Gastroesophageal sphincter (tissue), 4 donors: ENCODE measurements around the gene CHRND. TPM values are rescaled to one million over a fixed set of nuclear protein-coding genes. Genes with fewer than 3 reads are reported as not detected.

Experiments used
- ATAC-seq: fragments of 150-250 bp; one replicate; pipeline ENCODE4 v1.9.1; 2016; ENCODE audit warnings: mild to moderate bottlenecking, moderate library complexity
- H3K27ac ChIP-seq, 4 donors: fragments of 200-600 bp; sonication (generic) in 3 of 4; 1 replicate in 3 of 4; 2 replicates in 1 of 4; pipeline ENCODE4 v1.5.1; 2016 to 2019
- H3K27me3 ChIP-seq: fragments of 200-600 bp; sonication (generic); one replicate; pipeline ENCODE4 v1.5.1; 2019
- H3K36me3 ChIP-seq, 2 donors: fragments of 200-600 bp; sonication (generic); one replicate each; pipeline ENCODE4 v1.5.1; 2019; ENCODE audit warnings: control low read depth in 1 of 2
- H3K4me1 ChIP-seq, 3 donors: fragments of 200-600 bp; sonication (generic); 1 replicate in 2 of 3; 2 replicates in 1 of 3; pipeline ENCODE4 v1.5.1; 2016 to 2019; ENCODE audit warnings: control low read depth in 2 of 3
- H3K4me3 ChIP-seq, 2 donors: fragments of 200-600 bp; sonication (generic); one replicate each; pipeline ENCODE4 v1.5.1; 2019; ENCODE audit warnings: mild to moderate bottlenecking in 1 of 2, moderate library complexity in 1 of 2
- H3K9me3 ChIP-seq, 3 donors: fragments of 200-600 bp; sonication (generic); one replicate each; pipeline ENCODE4 v1.5.1; 2017 to 2019; ENCODE audit warnings: control low read depth in 2 of 3
- EP300 ChIP-seq: sonication (generic); formaldehyde crosslinking; IDR thresholded peaks from one replicate; pipeline ENCODE4 v1.6.1; 2017; ENCODE audit warnings: antibody characterized with exemption, mild to moderate bottlenecking
- POLR2A ChIP-seq, 2 donors: fragments of 450-650 bp; IDR thresholded peaks; one replicate each; pipeline ENCODE4 v1.6.1; 2017; ENCODE audit warnings: antibody characterized with exemption in 2 of 2, mild to moderate bottlenecking in 2 of 2, moderate library complexity in 1 of 2
- POLR2AphosphoS5 ChIP-seq: sonication (generic); formaldehyde crosslinking; IDR thresholded peaks from one replicate; pipeline ENCODE4 v1.6.1; 2017; ENCODE audit warnings: antibody characterized with exemption
- WGBS, 2 donors: methylation state at CpG; one replicate each; pipeline ENCODE4 v1.1.5; 2018; ENCODE audit warnings: low coverage in 1 of 2; 5-methylcytosine and 5-hydroxymethylcytosine counted together
- total RNA-seq, 4 donors: library from RNA; depleted of rRNA; stranded (reverse); fragments of >200 nt; gene quantifications; one replicate each; pipeline ENCODE4 v1.1.0, GENCODE V29; 2016
- TF ChIP-seq, protein P1 (sequence below), 4 experiments: fragments of 200-600 bp in 2 of 4; fragments of 450-650 bp in 2 of 4; sonication (generic) in 1 of 4; IDR thresholded peaks; one replicate each; pipeline ENCODE4 v1.5.1; 2017 to 2019; ENCODE audit warnings: antibody characterized with exemption in 4 of 4, mild to moderate bottlenecking in 2 of 4, moderate library complexity in 2 of 4

CHRND gene
- total RNA-seq, 4 donors from 2014 or later = not detected

- no peak for ATAC-seq
- peaks cover 46% of the 10 kb centered on the region for H3K27me3 ChIP-seq
Measured at GRCh38 chr2:232527905-232528470, 2.0 kb downstream of the CHRND start.

GRCh38 chr2:232528746-232529460 lies 2.9 kb downstream of the CHRND start:
- Histone ChIP-seq H3K27ac (no peak overlapping the region), H3K4me1 (peaks cover 0 to 20% (median 9%) of the 10 kb centered on the region in 3 donors), H3K36me3 (no peaks in the 10 kb centered on the region), H3K4me3 (no peak overlapping the region), H3K9me3 (no peaks in the 10 kb centered on the region), H3K27me3 (peaks cover 37% of the 10 kb centered on the region)
- TF ChIP-seq, protein P1, sequence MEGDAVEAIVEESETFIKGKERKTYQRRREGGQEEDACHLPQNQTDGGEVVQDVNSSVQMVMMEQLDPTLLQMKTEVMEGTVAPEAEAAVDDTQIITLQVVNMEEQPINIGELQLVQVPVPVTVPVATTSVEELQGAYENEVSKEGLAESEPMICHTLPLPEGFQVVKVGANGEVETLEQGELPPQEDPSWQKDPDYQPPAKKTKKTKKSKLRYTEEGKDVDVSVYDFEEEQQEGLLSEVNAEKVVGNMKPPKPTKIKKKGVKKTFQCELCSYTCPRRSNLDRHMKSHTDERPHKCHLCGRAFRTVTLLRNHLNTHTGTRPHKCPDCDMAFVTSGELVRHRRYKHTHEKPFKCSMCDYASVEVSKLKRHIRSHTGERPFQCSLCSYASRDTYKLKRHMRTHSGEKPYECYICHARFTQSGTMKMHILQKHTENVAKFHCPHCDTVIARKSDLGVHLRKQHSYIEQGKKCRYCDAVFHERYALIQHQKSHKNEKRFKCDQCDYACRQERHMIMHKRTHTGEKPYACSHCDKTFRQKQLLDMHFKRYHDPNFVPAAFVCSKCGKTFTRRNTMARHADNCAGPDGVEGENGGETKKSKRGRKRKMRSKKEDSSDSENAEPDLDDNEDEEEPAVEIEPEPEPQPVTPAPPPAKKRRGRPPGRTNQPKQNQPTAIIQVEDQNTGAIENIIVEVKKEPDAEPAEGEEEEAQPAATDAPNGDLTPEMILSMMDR (IDR thresholded peaks at IDR 0.05) = no peak
- TF ChIP-seq POLR2A (IDR thresholded peaks at IDR 0.05) (no peak), POLR2AphosphoS5 (no peak), EP300 (no peak)
- WGBS, 2 donors = 40 to 86% methylated on average over 1 of the region's 11 CpGs
- no peak for ATAC-seq

More at GRCh38 chr2:232527905-232528470, 2.0 kb downstream of the CHRND start:
- no peak for TF ChIP-seq EP300
- TF ChIP-seq, protein P1 (IDR thresholded peaks at IDR 0.05) = no peak
- no peak for TF ChIP-seq POLR2AphosphoS5
- TF ChIP-seq POLR2A (IDR thresholded peaks at IDR 0.05) = no peak
- no peaks in the 10 kb centered on the region for H3K36me3 ChIP-seq
- no peaks in the 10 kb centered on the region for H3K9me3 ChIP-seq
- peaks cover 0 to 29% (median 17%) of the 10 kb centered on the region in 3 donors for H3K4me1 ChIP-seq
- H3K27ac ChIP-seq = no peak overlapping the region
- WGBS, 2 donors = 67 to 74% methylated on average over 1 to 6 of the region's 6 CpGs
- H3K4me3 ChIP-seq = no peak overlapping the region

DNA sequence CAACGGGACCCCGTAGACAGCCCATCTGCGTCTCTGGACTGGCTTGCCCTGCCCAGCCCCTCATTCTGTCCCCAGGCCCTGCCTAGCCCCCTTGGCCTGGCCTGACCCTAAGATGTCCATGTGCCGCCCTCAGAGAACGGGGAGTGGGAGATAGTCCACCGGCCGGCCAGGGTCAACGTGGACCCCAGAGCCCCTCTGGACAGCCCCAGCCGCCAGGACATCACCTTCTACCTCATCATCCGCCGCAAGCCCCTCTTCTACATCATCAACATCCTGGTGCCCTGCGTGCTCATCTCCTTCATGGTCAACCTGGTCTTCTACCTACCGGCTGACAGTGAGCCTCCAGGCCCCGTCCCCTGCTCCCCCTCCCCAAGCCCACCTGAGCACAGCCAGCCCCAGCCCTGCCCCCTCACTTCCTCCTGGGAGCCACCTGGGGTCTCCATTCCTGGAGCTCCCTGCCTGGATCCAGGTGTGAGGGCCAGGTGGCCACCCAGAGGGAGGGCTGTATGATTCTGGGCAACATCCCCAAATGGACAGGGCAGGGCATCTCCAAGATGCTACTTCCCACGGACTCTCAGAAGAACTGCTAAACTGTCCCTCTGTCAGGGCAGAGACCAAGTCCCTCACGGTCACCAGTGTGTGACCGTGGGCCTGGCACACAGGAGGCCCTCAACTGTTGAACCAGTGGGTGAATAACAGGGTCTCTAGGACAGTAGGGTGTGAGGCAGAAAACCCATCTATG lies 4.0 kb downstream of the CHRND start:
- 87 to 88% methylated on average over 13 to 15 of the region's 17 CpGs for WGBS, 2 donors
- peaks cover 29% of the 10 kb centered on the region for H3K27me3 ChIP-seq

GRCh38 chr2:232530626-232531260 lies 4.8 kb downstream of the CHRND start:
- Histone ChIP-seq H3K36me3 (no peaks in the 10 kb centered on the region), H3K9me3 (peaks cover 0 to 1% (median 0%) of the 10 kb centered on the region in 3 donors), H3K27ac (no peak overlapping the region), H3K27me3 (peaks cover 29% of the 10 kb centered on the region), H3K4me3 (no peak overlapping the region), H3K4me1 (peaks cover 0 to 4% (median 2%) of the 10 kb centered on the region in 3 donors)
- WGBS, 2 donors = 40 to 87% methylated on average over 2 to 6 of the region's 9 CpGs
- TF ChIP-seq, protein P1 (IDR thresholded peaks at IDR 0.05) = no peak
- TF ChIP-seq POLR2AphosphoS5 (no peak), EP300 (no peak), POLR2A (IDR thresholded peaks at IDR 0.05) (no peak)
- no peak for ATAC-seq

More for the DNA sequence above, 4.0 kb downstream of the CHRND start:
- no peak for ATAC-seq
- H3K4me1 ChIP-seq = peaks cover 0 to 11% (median 6%) of the 10 kb centered on the region in 3 donors
- H3K9me3 ChIP-seq = no peaks in the 10 kb centered on the region
- no peaks in the 10 kb centered on the region for H3K36me3 ChIP-seq
- H3K27ac ChIP-seq = no peak overlapping the region
- TF ChIP-seq POLR2A (IDR thresholded peaks at IDR 0.05) = no peak
- TF ChIP-seq, protein P1 (IDR thresholded peaks at IDR 0.05) = no peak
- TF ChIP-seq EP300 = no peak
- TF ChIP-seq POLR2AphosphoS5 = no peak
- H3K4me3 ChIP-seq = no peak overlapping the region
